Stimulated activated CD8-positive, alpha-beta memory T cell treated with anti-CD3 and anti-CD28 coated beads, Interleukin-4, amount 100 ng/mL, for 1 hour (primary cell): ENCODE results near the gene BMPER.

Source experiments
- DNase-seq, 2 donors: peaks; one replicate each; pipeline ENCODE4 v3.0.0-alpha.2; 2020; ENCODE audit warnings: low read depth in 2 of 2, low spot score in 1 of 2

The BMPER gene

GRCh38 chr7:33887266-33887975 is 17.9 kb upstream of the BMPER start:
- no peak for DNase-seq

- DNase-seq = no peak
Observed at GRCh38 chr7:33888166-33888565, 17.2 kb upstream of the BMPER start.

- no peak for DNase-seq
Observed at GRCh38 chr7:33892945-33893344, 12.4 kb upstream of the BMPER start.

GRCh38 chr7:33893377-33893776 is 12.0 kb upstream of the BMPER start:
- DNase-seq = no peak

GRCh38 chr7:33895025-33895804 is 10.1 kb upstream of the BMPER start:
- DNase-seq = peak; percentile 15 to 40

GRCh38 chr7:33900501-33900900 is 4.8 kb upstream of the BMPER start:
- DNase-seq = no peak

GRCh38 chr7:33901199-33901598 is 4.1 kb upstream of the BMPER start:
- DNase-seq = no peak

GRCh38 chr7:33901847-33902246 is 3.5 kb upstream of the BMPER start:
- no peak for DNase-seq

GRCh38 chr7:33902746-33903145 is 2.6 kb upstream of the BMPER start:
- DNase-seq = no peak

GRCh38 chr7:33903791-33904680 is 1.3 kb upstream of the BMPER start:
- DNase-seq = no peak

- DNase-seq = no peak
Observed at GRCh38 chr7:33904681-33905388, 504 bp upstream of the BMPER start.

GRCh38 chr7:33906697-33907096 is 1.4 kb downstream of the BMPER start:
- DNase-seq = no peak

- DNase-seq = no peak
Observed at GRCh38 chr7:33907625-33908024, 2.3 kb downstream of the BMPER start.

GRCh38 chr7:33909318-33909717 is 4.0 kb downstream of the BMPER start:
- DNase-seq = no peak

GRCh38 chr7:33909755-33910154 is 4.4 kb downstream of the BMPER start:
- DNase-seq = no peak

GRCh38 chr7:33910756-33911155 is 5.4 kb downstream of the BMPER start:
- no peak for DNase-seq

- DNase-seq = no peak
Observed at GRCh38 chr7:33916357-33917081, 11.2 kb downstream of the BMPER start.

- no peak for DNase-seq
Observed at GRCh38 chr7:33917661-33918060, 12.3 kb downstream of the BMPER start.

GRCh38 chr7:33918438-33919143 is 13.3 kb downstream of the BMPER start:
- DNase-seq = no peak

- DNase-seq = no peak
Observed at GRCh38 chr7:33919449-33919848, 14.1 kb downstream of the BMPER start.
